B cell (primary cell): ENCODE data around the gene IPO7. TPM values are rescaled to one million over a fixed set of nuclear protein-coding genes. Genes with fewer than 3 reads are reported as not detected.

Source experiments
- ATAC-seq: fragments of 200-7000 bp; cut with Tn5 transposase; one replicate; pipeline ENCODE4 v1.10.0; 2021; ENCODE audit warnings: low read depth, mild to moderate bottlenecking, moderate number of reproducible peaks, moderate library complexity
- CTCF ChIA-PET: fragments of 350-600 bp; sonication (Branson Sonifier 250); formaldehyde crosslinking; loops from one replicate; lab custom pipeline; 2021; ENCODE audit warnings: antibody characterized with exemption, inconsistent platforms; lab: Charles Lee
- POLR2A ChIA-PET: fragments of 350-600 bp; sonication (Branson Sonifier 250); formaldehyde crosslinking; loops from one replicate; lab custom pipeline; 2021; ENCODE audit warnings: antibody characterized with exemption; lab: Charles Lee
- DNase-seq: peaks from one replicate; pipeline ENCODE4 v3.0.0; 2013
- H2AFZ ChIP-seq: 2 replicates; pipeline ENCODE4 v1.6.1; 2012; ENCODE audit warnings: mild to moderate bottlenecking, low read depth, low read length; ENCODE audit not compliant: insufficient read depth, poor library complexity, severe bottlenecking
- H3K27ac ChIP-seq, 2 donors: 1 replicate in 1 of 2; 2 replicates in 1 of 2; pipeline ENCODE4 v1.5.1; 2012 to 2013; ENCODE audit warnings: low read length in 2 of 2, mild to moderate bottlenecking in 2 of 2, moderate library complexity in 1 of 2
- H3K27me3 ChIP-seq, 4 experiments: fragments of 200-600 bp in 1 of 4; sonication (generic) in 1 of 4; replicated peaks in 1 of 4; 1 replicate in 2 of 4; 2 replicates in 2 of 4; pipeline versions ENCODE4 v1.6.1 to v1.7.0; 2013 to 2016; ENCODE audit warnings: low read length in 3 of 4, mild to moderate bottlenecking in 2 of 4, mixed read lengths in 1 of 4, moderate library complexity in 1 of 4; ENCODE audit not compliant: insufficient read depth in 4 of 4, control insufficient read depth in 3 of 4; ENCODE audit errors: control extremely low read depth in 1 of 4
- H3K36me3 ChIP-seq, 2 experiments: replicated peaks in 1 of 2; 1 replicate in 1 of 2; 2 replicates in 1 of 2; pipeline versions ENCODE4 v1.6.1 to v1.7.1; 2013; ENCODE audit warnings: low read length in 1 of 2; ENCODE audit not compliant: insufficient read depth in 2 of 2, control insufficient read depth in 1 of 2; ENCODE audit errors: control extremely low read depth in 1 of 2, extremely low read depth in 1 of 2
- H3K4me1 ChIP-seq, 2 donors: fragments of 200-600 bp in 1 of 2; sonication (generic) in 1 of 2; 1 replicate in 1 of 2; 2 replicates in 1 of 2; pipeline versions ENCODE4 v1.5.1 to v1.6.1; 2013 to 2017; ENCODE audit warnings: low read length in 2 of 2; ENCODE audit not compliant: control insufficient read depth in 2 of 2, insufficient read depth in 2 of 2
- H3K4me2 ChIP-seq: replicated peaks from 2 replicates; pipeline ENCODE3; 2012; ENCODE audit warnings: mild to moderate bottlenecking, low read depth, low read length; ENCODE audit not compliant: poor library complexity, severe bottlenecking
- H3K4me3 ChIP-seq, 5 experiments: fragments of 200-600 bp in 1 of 5; sonication (generic) in 1 of 5; 1 replicate in 3 of 5; 2 replicates in 2 of 5; pipeline versions ENCODE4 v1.5.1 to v1.7.0; 2011 to 2016; ENCODE audit warnings: low read length in 4 of 5, mild to moderate bottlenecking in 4 of 5, low read depth in 2 of 5, control low read depth in 1 of 5, moderate library complexity in 1 of 5; ENCODE audit not compliant: insufficient read depth in 1 of 5; ENCODE audit errors: control extremely low read depth in 1 of 5, extremely low read depth in 1 of 5
- H3K79me2 ChIP-seq: fragments of 200-600 bp; sonication (generic); one replicate; pipeline ENCODE4 v1.6.0; 2016; ENCODE audit warnings: low read length; ENCODE audit not compliant: control insufficient read depth, insufficient read depth
- H3K9ac ChIP-seq: fragments of 200-600 bp; sonication (generic); 2 replicates; pipeline ENCODE4 v1.6.1; 2017; ENCODE audit warnings: mild to moderate bottlenecking, low read length, moderate library complexity
- H3K9me3 ChIP-seq, 3 donors: one replicate each; pipeline versions ENCODE4 v1.6.1 to v1.7.1; 2013; ENCODE audit warnings: low read length in 2 of 3; ENCODE audit not compliant: control insufficient read depth in 2 of 3, insufficient read depth in 1 of 3; ENCODE audit errors: control extremely low read depth in 1 of 3
- H4K20me1 ChIP-seq: 2 replicates; pipeline ENCODE4 v1.6.0; 2012; ENCODE audit warnings: mild to moderate bottlenecking, low read length; ENCODE audit not compliant: insufficient read depth, control insufficient read depth, poor library complexity, severe bottlenecking
- H3K27ac Mint-ChIP-seq: one replicate; pipeline ENCODE4 v1.8.0; 2021; ENCODE audit warnings: mixed read lengths
- H3K27me3 Mint-ChIP-seq: one replicate; pipeline ENCODE4 v1.8.0; 2021; ENCODE audit warnings: mixed read lengths
- H3K4me1 Mint-ChIP-seq: one replicate; pipeline ENCODE4 v1.8.0; 2021; ENCODE audit warnings: mixed read lengths
- H3K4me3 Mint-ChIP-seq: one replicate; pipeline ENCODE4 v1.8.0; 2021; ENCODE audit warnings: mixed read lengths
- H3K9me3 Mint-ChIP-seq: one replicate; pipeline ENCODE4 v1.8.0; 2022; ENCODE audit warnings: mixed read lengths; ENCODE audit not compliant: insufficient read depth
- EZH2 ChIP-seq: IDR thresholded peaks from 2 replicates; pipeline ENCODE4 v1.6.1; 2012; ENCODE audit warnings: borderline replicate concordance, low read depth, mild to moderate bottlenecking, moderate library complexity, low read length; ENCODE audit not compliant: insufficient read depth, poor library complexity, severe bottlenecking
- WGBS: methylation state at CpG from one replicate; pipeline ENCODE4 v1.1.5; 2013; ENCODE audit warnings: missing lambda C conversion rate; ENCODE audit not compliant: insufficient coverage; 5-methylcytosine and 5-hydroxymethylcytosine counted together
- intact Hi-C: fragments of 100-400 bp; cut with micrococcal nuclease; formaldehyde crosslinking; loops from one replicate; pipeline ENCODE4 v1.10.0; 2022
- polyA plus RNA-seq: library from polyadenylated mRNA; depleted of rRNA; stranded (reverse); fragments of >200 nt; gene quantifications from 2 replicates; pipeline ENCODE4 v1.2.3, GENCODE V29; 2012
- total RNA-seq, 2 donors: library from RNA; stranded (reverse); fragments of 120-200 nt in 1 of 2; gene quantifications; 1 replicate in 1 of 2; 2 replicates in 1 of 2; pipeline versions ENCODE4 v1.2.3 to v1.2.4, GENCODE V29; 2013 to 2022
- TF ChIP-seq, protein P1 (sequence below): fragments of 200-600 bp; IDR thresholded peaks from one replicate; pipeline ENCODE4 v1.8.0; 2022; ENCODE audit warnings: antibody characterized with exemption, mild to moderate bottlenecking

IPO7 gene
- total and polyA plus RNA-seq, 2 donors (not counting 1 experiment from before 2014, with no cell fraction given) = 9.8 to 53.2 TPM

DNA sequence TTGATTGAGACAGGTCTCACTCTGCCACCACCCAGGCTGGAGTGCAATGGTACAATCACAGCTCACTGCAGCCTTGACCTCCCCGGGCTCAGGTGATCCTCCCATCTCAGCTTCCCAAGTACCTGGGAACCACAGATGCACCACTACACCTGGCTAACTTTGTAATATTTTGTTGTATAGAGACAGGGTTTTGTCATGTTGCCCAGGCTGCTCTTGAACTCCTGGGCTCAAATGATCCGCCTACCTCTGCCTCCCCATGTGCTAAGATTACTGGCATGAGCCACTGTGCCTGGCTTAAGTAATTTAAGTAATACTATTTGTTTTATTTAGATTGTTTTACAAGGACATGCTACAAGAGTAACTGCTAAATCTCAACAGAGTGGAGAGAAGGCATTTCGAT, 109.9 kb downstream of the IPO7 start:
- TF ChIP-seq, protein P1, sequence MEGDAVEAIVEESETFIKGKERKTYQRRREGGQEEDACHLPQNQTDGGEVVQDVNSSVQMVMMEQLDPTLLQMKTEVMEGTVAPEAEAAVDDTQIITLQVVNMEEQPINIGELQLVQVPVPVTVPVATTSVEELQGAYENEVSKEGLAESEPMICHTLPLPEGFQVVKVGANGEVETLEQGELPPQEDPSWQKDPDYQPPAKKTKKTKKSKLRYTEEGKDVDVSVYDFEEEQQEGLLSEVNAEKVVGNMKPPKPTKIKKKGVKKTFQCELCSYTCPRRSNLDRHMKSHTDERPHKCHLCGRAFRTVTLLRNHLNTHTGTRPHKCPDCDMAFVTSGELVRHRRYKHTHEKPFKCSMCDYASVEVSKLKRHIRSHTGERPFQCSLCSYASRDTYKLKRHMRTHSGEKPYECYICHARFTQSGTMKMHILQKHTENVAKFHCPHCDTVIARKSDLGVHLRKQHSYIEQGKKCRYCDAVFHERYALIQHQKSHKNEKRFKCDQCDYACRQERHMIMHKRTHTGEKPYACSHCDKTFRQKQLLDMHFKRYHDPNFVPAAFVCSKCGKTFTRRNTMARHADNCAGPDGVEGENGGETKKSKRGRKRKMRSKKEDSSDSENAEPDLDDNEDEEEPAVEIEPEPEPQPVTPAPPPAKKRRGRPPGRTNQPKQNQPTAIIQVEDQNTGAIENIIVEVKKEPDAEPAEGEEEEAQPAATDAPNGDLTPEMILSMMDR = no peak
- TF ChIP-seq EZH2 = no peak
- H3K27me3 ChIP-seq = no peaks in the 10 kb centered on the region
- no CpG with 5 or more reads among the region's 3 CpGs for WGBS
- H4K20me1 ChIP-seq = no peaks in the 10 kb centered on the region
- H3K27ac Mint-ChIP-seq = no peak overlapping the region
- POLR2A ChIA-PET = no interaction called here
- no peak overlapping the region for H3K4me2 ChIP-seq
- H3K9ac ChIP-seq = no peak overlapping the region
- H2AFZ ChIP-seq = no peak overlapping the region
- intact Hi-C loops = no loop called here
- no peak overlapping the region for H3K4me3 Mint-ChIP-seq
- no peaks in the 10 kb centered on the region for H3K9me3 ChIP-seq
- ATAC-seq = no peak
- H3K4me1 Mint-ChIP-seq = no peaks in the 10 kb centered on the region
- H3K4me3 ChIP-seq = no peak overlapping the region
- H3K9me3 Mint-ChIP-seq = no peaks in the 10 kb centered on the region
- peaks cover 3% of the 10 kb centered on the region for H3K79me2 ChIP-seq
- no peaks in the 10 kb centered on the region for H3K4me1 ChIP-seq
- no peak for DNase-seq
- CTCF ChIA-PET = no interaction called here
- no peaks in the 10 kb centered on the region for H3K27me3 Mint-ChIP-seq
- peaks cover 18 to 71% of the 10 kb centered on the region in 2 experiments for H3K36me3 ChIP-seq
- no peak overlapping the region for H3K27ac ChIP-seq

DNA sequence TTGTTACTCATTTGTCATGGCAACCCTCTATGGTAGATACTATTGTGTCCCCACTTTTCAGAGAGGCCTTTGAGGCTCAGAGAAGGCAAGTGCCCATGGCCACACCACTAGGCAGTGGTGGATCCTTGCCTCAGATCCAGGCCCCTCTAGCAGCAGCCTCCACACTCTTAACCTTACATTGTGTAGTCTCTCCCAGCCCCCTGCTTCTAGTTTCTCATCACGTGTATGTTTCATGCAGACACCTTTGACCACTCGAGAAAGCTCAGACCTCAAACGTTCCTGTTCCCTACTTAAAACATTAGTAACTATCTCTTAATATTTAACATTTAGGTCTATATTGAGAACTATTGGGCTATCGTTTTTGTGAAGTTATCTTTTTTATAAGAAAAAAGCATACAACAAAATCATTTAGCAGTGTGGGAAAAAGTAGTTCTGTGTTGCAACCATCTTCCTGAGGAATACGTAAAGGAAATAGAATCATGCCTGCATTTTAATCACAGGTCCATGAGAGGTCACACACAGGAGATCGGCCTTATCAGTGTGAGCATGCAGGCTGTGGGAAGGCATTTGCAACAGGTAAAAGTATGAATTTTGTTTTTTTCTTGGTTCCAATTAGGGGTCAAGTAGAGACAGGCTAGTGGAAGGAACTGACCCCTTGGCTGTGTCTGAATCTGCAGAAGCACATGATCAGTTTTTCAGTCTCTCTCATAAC, 111.5 kb downstream of the IPO7 start:
- no peak overlapping the region for H3K4me3 ChIP-seq
- no peak overlapping the region for H3K9ac ChIP-seq
- H4K20me1 ChIP-seq = no peaks in the 10 kb centered on the region
- no peak overlapping the region for H2AFZ ChIP-seq
- intact Hi-C loops = no loop called here
- TF ChIP-seq, protein P1 = no peak
- no peak for TF ChIP-seq EZH2
- no peak overlapping the region for H3K4me2 ChIP-seq
- Mint-ChIP-seq H3K27me3 (no peaks in the 10 kb centered on the region), H3K27ac (no peak overlapping the region), H3K4me1 (no peaks in the 10 kb centered on the region), H3K4me3 (no peak overlapping the region), H3K9me3 (no peaks in the 10 kb centered on the region)
- H3K4me1 ChIP-seq = no peaks in the 10 kb centered on the region
- H3K27ac ChIP-seq = no peak overlapping the region
- H3K79me2 ChIP-seq = peaks cover 3% of the 10 kb centered on the region
- H3K27me3 ChIP-seq = no peaks in the 10 kb centered on the region
- H3K36me3 ChIP-seq = peaks cover 20 to 80% of the 10 kb centered on the region in 2 experiments
- ChIA-PET CTCF (interaction anchor here (3.7 kb wide), 1 partner anchor 11 kb away, joined by 35 read pairs; no protein-coding TSS in a partner anchor), POLR2A (no interaction called here)
- DNase-seq (no peak), ATAC-seq (no peak)
- WGBS = 100% methylated on average over 2 of the region's 6 CpGs
- H3K9me3 ChIP-seq = no peaks in the 10 kb centered on the region
